ENCODE data around the gene RYR3. TPM values are rescaled to one million over a fixed set of nuclear protein-coding genes. Genes with fewer than 3 reads are reported as not detected.

The RYR3 gene
- total RNA-seq, 4 donors from 2014 or later, result 1.5 to 7.3 (median 1.9) TPM

- TF ChIP-seq, protein P1, sequence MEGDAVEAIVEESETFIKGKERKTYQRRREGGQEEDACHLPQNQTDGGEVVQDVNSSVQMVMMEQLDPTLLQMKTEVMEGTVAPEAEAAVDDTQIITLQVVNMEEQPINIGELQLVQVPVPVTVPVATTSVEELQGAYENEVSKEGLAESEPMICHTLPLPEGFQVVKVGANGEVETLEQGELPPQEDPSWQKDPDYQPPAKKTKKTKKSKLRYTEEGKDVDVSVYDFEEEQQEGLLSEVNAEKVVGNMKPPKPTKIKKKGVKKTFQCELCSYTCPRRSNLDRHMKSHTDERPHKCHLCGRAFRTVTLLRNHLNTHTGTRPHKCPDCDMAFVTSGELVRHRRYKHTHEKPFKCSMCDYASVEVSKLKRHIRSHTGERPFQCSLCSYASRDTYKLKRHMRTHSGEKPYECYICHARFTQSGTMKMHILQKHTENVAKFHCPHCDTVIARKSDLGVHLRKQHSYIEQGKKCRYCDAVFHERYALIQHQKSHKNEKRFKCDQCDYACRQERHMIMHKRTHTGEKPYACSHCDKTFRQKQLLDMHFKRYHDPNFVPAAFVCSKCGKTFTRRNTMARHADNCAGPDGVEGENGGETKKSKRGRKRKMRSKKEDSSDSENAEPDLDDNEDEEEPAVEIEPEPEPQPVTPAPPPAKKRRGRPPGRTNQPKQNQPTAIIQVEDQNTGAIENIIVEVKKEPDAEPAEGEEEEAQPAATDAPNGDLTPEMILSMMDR (IDR thresholded peaks at IDR 0.05; ENCODE audit: low read depth), result no peak
Measured at GRCh38 chr15:33467816-33468163, 157.0 kb downstream of the RYR3 start.

GRCh38 chr15:33468740-33469139, 158.0 kb downstream of the RYR3 start:
- TF ChIP-seq, protein P1 (IDR thresholded peaks at IDR 0.05; ENCODE audit: low read depth), result no peak

GRCh38 chr15:33473005-33473404, 162.2 kb downstream of the RYR3 start:
- TF ChIP-seq, protein P1 (IDR thresholded peaks at IDR 0.05; ENCODE audit: low read depth), result no peak

DNA sequence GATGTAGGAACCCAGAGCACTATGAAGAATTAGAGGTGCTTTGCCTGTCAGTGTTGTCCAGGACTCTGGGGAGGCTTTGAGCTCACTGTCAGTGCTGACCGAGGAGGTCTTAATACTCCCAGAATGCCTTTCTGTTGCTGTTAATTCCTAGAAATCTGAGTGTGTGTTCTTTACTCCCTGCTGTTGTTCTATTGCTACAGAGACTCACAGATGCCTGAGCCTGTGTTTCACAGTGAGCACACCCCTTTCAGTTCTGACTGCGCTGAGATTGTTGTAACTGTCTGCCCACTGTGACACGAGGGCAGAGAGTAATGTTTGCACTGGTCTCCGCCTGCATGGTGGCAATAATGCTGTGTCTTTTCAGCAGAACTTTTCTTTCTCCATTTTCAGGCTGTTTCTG, 162.9 kb downstream of the RYR3 start:
- TF ChIP-seq, protein P1 (IDR thresholded peaks at IDR 0.05; ENCODE audit: low read depth), result no peak

DNA sequence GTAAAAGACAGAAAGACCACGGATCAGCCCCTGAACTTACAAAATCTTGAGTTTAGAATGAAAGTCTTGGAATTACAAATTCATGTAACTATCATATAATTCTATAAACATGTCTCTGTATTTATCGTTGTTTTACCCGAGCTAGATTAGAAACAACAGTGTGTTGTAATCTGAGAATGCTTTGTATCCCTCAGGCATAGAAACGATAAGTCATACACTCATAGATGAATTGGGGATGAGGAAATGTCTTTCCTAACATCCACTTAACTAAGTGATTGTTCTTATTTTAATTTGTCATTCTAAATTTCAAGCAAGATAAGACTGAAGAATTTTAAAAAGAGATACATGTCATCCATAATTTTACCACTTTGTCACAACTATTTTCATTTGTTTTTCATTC, 165.3 kb downstream of the RYR3 start:
- TF ChIP-seq, protein P1 (IDR thresholded peaks at IDR 0.05; ENCODE audit: low read depth), result no peak

GRCh38 chr15:33476908-33477307, 166.1 kb downstream of the RYR3 start:
- TF ChIP-seq, protein P1 (IDR thresholded peaks at IDR 0.05; ENCODE audit: low read depth), result no peak

- TF ChIP-seq, protein P1 (IDR thresholded peaks at IDR 0.05; ENCODE audit: low read depth), result no peak
Measured at GRCh38 chr15:33489335-33489734, 178.6 kb downstream of the RYR3 start.
